GM23248 (cell line): Measurements from ENCODE around the gene ARAP3.

ENCODE experiments used
- EZH2 ChIP-seq: fragments of 200-600 bp; sonication (generic); IDR thresholded peaks from 2 replicates; pipeline ENCODE4 v1.6.1; 2018; ENCODE audit warnings: antibody characterized with exemption, mild to moderate bottlenecking; ENCODE audit not compliant: insufficient read depth, poor library complexity, severe bottlenecking
- EZH2phosphoT487 ChIP-seq: fragments of 200-600 bp; sonication (generic); IDR thresholded peaks from 2 replicates; pipeline ENCODE4 v1.6.1; 2018; ENCODE audit warnings: antibody characterized with exemption, moderate library complexity, mild to moderate bottlenecking, low read depth; ENCODE audit not compliant: insufficient read depth

GRCh38 chr5:141611289-141611688 lies 70.7 kb downstream of the ARAP3 start:
- TF ChIP-seq EZH2phosphoT487 (no peak), EZH2 (no peak)
